ENCODE results near the gene PSME2. TPM values are rescaled to one million over a fixed set of nuclear protein-coding genes. Genes with fewer than 3 reads are reported as not detected.

PSME2 gene
- total and polyA plus RNA-seq, 9 of the 15 experiments (the other 6 are each of a cell fraction or from before 2014, with no cell fraction given) = 111 to 579 (median 159) TPM

DNA sequence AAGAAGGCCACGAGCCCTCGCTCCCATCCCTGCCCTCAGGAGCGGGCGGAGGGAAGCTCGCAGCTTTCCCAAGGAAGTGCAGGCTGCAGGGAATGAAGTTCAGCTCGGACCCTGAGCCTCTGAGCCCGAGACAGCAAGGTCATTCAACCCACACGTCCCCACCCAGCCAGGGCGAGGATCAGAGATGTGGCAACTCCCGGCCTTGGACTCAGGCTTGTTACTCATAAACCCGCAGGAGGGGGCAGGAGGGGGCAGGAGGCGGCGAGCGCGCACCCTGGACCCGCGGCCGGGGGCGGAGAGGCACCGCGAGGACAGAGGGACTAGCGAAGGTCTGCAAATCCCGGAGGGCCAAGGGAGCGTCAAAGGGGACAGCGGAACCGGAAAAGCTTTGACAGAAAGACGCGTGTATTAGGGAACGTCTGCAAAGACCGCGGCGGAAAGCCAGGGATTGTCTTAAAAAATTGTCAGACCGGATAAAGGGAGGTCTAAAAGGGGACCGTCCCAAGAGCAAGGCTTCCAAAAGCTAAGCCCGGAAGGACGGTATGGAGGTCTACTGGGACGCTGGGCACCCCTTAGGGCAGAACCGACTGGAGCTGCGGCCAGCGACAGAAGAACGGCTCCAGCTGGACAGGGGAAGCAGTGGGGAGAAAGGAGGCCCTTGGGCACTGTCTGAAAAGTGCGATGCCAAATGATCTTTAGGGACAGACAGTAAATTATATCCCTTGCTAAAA is 32.4 kb downstream of the PSME2 start (continued):
- no peak for TF ChIP-seq ZNF324 (CRISPR knock-in tag; IDR thresholded peaks at IDR 0.05)
- TF ChIP-seq DIDO1 (tag; IDR thresholded peaks at IDR 0.05; ENCODE audit: low read depth) = no peak
- TF ChIP-seq, protein P1, sequence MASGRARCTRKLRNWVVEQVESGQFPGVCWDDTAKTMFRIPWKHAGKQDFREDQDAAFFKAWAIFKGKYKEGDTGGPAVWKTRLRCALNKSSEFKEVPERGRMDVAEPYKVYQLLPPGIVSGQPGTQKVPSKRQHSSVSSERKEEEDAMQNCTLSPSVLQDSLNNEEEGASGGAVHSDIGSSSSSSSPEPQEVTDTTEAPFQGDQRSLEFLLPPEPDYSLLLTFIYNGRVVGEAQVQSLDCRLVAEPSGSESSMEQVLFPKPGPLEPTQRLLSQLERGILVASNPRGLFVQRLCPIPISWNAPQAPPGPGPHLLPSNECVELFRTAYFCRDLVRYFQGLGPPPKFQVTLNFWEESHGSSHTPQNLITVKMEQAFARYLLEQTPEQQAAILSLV (tag; IDR thresholded peaks at IDR 0.05) = no peak
- no peak for TF ChIP-seq NONO (IDR thresholded peaks at IDR 0.05; ENCODE audit: low read depth in 2 of 2, low read length in 1 of 2)
- TF ChIP-seq MXI1 (IDR thresholded peaks at IDR 0.05; ENCODE audit: low read depth, low read length) = no peak
- peak; percentile 52 for TF ChIP-seq CREM (IDR thresholded peaks at IDR 0.05; ENCODE audit: low read depth)
- TF ChIP-seq ZNF778 (CRISPR knock-in tag; IDR thresholded peaks at IDR 0.05) = no peak
- TF ChIP-seq PCBP1 (IDR thresholded peaks at IDR 0.05; ENCODE audit: low read depth, low read length, poor library complexity, severe bottlenecking) = no peak
- TF ChIP-seq, protein P2, sequence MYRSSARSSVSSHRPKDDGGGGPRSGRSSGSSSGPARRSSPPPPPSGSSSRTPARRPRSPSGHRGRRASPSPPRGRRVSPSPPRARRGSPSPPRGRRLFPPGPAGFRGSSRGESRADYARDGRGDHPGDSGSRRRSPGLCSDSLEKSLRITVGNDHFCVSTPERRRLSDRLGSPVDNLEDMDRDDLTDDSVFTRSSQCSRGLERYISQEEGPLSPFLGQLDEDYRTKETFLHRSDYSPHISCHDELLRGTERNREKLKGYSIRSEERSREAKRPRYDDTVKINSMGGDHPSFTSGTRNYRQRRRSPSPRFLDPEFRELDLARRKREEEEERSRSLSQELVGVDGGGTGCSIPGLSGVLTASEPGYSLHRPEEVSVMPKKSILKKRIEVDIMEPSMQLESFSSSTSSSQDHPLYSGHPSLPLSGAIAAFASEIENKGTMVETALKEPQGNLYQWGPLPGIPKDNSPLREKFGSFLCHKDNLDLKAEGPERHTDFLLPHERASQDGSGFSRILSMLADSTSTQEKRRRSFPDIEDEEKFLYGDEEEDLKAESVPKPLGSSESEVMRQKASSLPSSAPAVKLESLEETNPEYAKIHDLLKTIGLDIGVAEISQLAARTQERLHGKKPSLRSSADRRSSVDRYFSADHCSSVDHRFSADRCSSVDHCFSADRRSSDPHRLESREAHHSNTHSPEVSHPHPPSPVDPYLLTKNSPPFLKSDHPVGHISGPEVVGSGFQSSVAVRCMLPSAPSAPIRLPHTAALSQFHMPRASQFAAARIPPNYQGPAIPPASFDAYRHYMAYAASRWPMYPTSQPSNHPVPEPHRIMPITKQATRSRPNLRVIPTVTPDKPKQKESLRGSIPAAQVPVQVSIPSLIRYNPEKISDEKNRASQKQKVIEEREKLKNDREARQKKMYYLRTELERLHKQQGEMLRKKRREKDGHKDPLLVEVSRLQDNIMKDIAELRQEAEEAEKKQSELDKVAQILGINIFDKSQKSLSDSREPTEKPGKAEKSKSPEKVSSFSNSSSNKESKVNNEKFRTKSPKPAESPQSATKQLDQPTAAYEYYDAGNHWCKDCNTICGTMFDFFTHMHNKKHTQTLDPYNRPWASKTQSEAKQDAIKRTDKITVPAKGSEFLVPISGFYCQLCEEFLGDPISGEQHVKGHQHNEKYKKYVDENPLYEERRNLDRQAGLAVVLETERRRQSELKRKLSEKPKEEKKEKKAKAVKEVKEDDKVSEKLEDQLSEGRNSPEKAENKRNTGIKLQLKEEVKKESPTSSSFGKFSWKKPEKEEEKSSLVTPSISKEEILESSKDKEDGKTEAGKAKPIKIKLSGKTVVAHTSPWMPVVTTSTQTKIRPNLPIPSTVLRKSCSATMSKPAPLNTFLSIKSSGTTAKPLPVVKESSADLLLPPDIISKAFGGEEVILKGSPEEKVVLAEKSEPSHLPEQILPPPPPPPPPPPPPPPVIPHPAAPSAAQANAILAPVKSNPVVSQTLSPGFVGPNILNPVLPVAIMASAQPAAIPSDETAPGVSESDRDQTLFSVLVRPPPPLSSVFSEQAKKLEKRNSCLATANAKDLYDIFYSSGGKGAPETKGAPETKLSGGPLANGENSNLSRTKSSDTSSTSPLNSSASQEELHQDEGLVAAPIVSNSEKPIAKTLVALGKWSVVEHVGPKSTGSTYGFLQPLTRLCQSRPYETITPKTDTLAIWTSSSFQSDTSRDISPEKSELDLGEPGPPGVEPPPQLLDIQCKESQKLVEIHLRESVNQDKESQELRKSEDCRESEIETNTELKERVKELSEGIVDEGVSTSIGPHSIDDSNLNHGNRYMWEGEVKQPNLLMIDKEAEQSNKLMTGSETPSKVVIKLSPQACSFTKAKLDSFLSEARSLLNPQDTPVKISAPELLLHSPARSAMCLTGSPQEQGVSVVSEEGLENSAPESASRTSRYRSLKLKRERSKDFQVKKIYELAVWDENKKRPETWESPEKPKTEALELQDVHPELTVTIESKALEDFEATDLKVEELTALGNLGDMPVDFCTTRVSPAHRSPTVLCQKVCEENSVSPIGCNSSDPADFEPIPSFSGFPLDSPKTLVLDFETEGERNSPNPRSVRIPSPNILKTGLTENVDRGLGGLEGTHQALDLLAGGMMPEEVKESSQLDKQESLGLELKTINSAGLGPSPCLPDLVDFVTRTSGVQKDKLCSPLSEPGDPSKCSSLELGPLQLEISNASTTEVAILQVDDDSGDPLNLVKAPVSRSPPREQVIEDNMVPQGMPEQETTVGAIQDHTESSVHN (IDR thresholded peaks at IDR 0.05; ENCODE audit: borderline replicate concordance in 1 of 2, low read depth in 1 of 2) = no peak
- TF ChIP-seq XRCC3 (IDR thresholded peaks at IDR 0.05) = no peak
- TF ChIP-seq SLC30A9 (CRISPR knock-in tag; IDR thresholded peaks at IDR 0.05) = no peak
- no peak for TF ChIP-seq ZNF124 (CRISPR knock-in tag; IDR thresholded peaks at IDR 0.05)
- TF ChIP-seq, protein P3, sequence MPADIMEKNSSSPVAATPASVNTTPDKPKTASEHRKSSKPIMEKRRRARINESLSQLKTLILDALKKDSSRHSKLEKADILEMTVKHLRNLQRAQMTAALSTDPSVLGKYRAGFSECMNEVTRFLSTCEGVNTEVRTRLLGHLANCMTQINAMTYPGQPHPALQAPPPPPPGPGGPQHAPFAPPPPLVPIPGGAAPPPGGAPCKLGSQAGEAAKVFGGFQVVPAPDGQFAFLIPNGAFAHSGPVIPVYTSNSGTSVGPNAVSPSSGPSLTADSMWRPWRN (IDR thresholded peaks at IDR 0.05; ENCODE audit: low read depth) = no peak
- peak; percentile 91 for TF ChIP-seq GABPA (tag; conservative IDR thresholded peaks at IDR 0.05; ENCODE audit: low read depth)
- TF ChIP-seq SETDB1 (IDR thresholded peaks at IDR 0.05; ENCODE audit: low read length) = no peak
- TF ChIP-seq POLR2B (IDR thresholded peaks at IDR 0.05; ENCODE audit: low read depth, partially characterized antibody) = peak; percentile 65
- TF ChIP-seq, protein P4, sequence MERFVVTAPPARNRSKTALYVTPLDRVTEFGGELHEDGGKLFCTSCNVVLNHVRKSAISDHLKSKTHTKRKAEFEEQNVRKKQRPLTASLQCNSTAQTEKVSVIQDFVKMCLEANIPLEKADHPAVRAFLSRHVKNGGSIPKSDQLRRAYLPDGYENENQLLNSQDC (CRISPR knock-in tag; IDR thresholded peaks at IDR 0.05) = no peak
- no peak for TF ChIP-seq SAP30 (IDR thresholded peaks at IDR 0.05; ENCODE audit: borderline replicate concordance, insufficient read depth, low read depth, low read length, poor library complexity, severe bottlenecking)

Data from K562 (cell line).